Thoracic aorta (tissue), 2 donors: ENCODE results near the gene ANAPC7. TPM values are rescaled to one million over a fixed set of nuclear protein-coding genes. Genes with fewer than 3 reads are reported as not detected.
A peak's percentile ranks its signal among the peaks of the same experiment; 100 is the strongest.

Source experiments
- ATAC-seq: fragments of 150-250 bp; one replicate; pipeline ENCODE4 v1.8.0; 2017; ENCODE audit warnings: low read depth; ENCODE audit not compliant: insufficient number of reproducible peaks, low FRiP score
- DNase-seq: peaks from one replicate; pipeline ENCODE4 v3.0.0-alpha.2; 2020; ENCODE audit warnings: low spot score
- H3K27ac ChIP-seq, 2 donors: fragments of 200-600 bp; sonication (generic); 1 replicate in 1 of 2; 2 replicates in 1 of 2; pipeline ENCODE4 v1.5.1; 2016; ENCODE audit warnings: mild to moderate bottlenecking in 2 of 2, moderate library complexity in 2 of 2
- H3K27me3 ChIP-seq: fragments of 200-600 bp; sonication (generic); replicated peaks from 2 replicates; pipeline ENCODE4 v1.6.0; 2016; ENCODE audit warnings: mild to moderate bottlenecking; ENCODE audit not compliant: insufficient read depth
- H3K36me3 ChIP-seq: fragments of 200-600 bp; sonication (generic); one replicate; pipeline ENCODE4 v1.5.1; 2016
- H3K4me1 ChIP-seq, 2 donors: fragments of 200-600 bp; sonication (generic); 1 replicate in 1 of 2; 2 replicates in 1 of 2; pipeline versions ENCODE4 v1.5.1 to v1.6.0; 2016; ENCODE audit warnings: low read depth in 2 of 2, mild to moderate bottlenecking in 1 of 2; ENCODE audit not compliant: control insufficient read depth in 1 of 2
- H3K4me3 ChIP-seq: fragments of 200-600 bp; sonication (generic); 2 replicates; pipeline ENCODE4 v1.5.1; 2016; ENCODE audit warnings: mild to moderate bottlenecking
- H3K9me3 ChIP-seq: fragments of 200-600 bp; sonication (generic); 2 replicates; pipeline ENCODE4 v1.5.1; 2016
- total RNA-seq, 2 donors: library from RNA; depleted of rRNA; stranded (reverse); fragments of >200 nt; gene quantifications; one replicate each; pipeline versions ENCODE4 v1.1.0 to v1.2.3, GENCODE V29; 2016
- TF ChIP-seq, protein P1 (sequence below): fragments of 200-600 bp; sonication (generic); IDR thresholded peaks from one replicate; pipeline ENCODE4 v1.5.1; 2019; ENCODE audit warnings: antibody characterized with exemption

The ANAPC7 gene
- total RNA-seq, 2 donors from 2014 or later: 41.0 to 66.9 TPM

DNA sequence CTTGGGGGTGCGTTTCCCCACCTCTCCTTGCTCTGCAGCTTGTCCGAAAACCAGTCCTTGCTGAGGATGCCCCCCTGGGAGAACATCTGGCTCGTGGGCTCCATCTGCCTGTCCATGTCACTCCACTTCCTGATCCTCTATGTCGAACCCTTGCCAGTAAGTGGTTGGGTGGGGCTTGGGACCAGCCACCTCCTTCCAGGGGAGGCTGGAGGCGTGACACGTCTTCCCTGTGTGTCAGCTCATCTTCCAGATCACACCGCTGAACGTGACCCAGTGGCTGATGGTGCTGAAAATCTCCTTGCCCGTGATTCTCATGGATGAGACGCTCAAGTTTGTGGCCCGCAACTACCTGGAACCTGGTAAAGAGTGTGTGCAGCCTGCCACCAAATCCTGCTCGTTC lies 57.5 kb downstream of the ANAPC7 start:
- TF ChIP-seq, protein P1, sequence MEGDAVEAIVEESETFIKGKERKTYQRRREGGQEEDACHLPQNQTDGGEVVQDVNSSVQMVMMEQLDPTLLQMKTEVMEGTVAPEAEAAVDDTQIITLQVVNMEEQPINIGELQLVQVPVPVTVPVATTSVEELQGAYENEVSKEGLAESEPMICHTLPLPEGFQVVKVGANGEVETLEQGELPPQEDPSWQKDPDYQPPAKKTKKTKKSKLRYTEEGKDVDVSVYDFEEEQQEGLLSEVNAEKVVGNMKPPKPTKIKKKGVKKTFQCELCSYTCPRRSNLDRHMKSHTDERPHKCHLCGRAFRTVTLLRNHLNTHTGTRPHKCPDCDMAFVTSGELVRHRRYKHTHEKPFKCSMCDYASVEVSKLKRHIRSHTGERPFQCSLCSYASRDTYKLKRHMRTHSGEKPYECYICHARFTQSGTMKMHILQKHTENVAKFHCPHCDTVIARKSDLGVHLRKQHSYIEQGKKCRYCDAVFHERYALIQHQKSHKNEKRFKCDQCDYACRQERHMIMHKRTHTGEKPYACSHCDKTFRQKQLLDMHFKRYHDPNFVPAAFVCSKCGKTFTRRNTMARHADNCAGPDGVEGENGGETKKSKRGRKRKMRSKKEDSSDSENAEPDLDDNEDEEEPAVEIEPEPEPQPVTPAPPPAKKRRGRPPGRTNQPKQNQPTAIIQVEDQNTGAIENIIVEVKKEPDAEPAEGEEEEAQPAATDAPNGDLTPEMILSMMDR: no peak
- no peak overlapping the region for H3K4me3 ChIP-seq
- no peak for ATAC-seq
- H3K9me3 ChIP-seq: no peaks in the 10 kb centered on the region
- peaks cover 0 to 6% of the 10 kb centered on the region in 2 donors for H3K4me1 ChIP-seq
- H3K27me3 ChIP-seq: no peaks in the 10 kb centered on the region
- H3K27ac ChIP-seq: no peak overlapping the region
- peaks cover 81% of the 10 kb centered on the region for H3K36me3 ChIP-seq
- no peak for DNase-seq

DNA sequence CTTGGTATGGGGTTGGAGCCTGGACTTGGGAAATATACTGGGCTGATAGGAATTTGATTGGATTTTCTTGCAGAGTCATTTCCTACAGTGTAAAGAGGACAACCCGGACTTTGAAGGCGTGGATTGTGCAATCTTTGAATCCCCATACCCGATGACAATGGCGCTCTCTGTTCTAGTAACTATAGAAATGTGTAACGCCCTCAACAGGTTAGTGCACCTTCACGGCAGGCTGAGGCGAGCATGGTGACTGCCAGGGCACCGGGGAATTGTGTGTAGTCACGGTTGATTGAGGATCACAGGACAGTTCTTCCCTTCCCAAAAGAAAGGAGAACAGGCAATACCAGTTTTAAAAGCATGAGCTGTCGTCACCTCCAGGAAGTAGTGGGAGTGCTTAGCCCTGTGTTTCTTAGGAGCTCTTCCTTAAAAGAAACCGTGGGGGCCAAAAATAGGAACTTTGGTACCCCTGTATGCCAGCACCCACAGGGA lies 58.3 kb downstream of the ANAPC7 start:
- no peaks in the 10 kb centered on the region for H3K9me3 ChIP-seq
- H3K4me3 ChIP-seq: no peak overlapping the region
- TF ChIP-seq, protein P1: no peak
- DNase-seq: no peak
- peak; percentile 14 for ATAC-seq
- peak overlapping the region in 1 of 2 donors; percentile 54 for H3K27ac ChIP-seq
- H3K4me1 ChIP-seq: peaks cover 0 to 6% of the 10 kb centered on the region in 2 donors
- no peaks in the 10 kb centered on the region for H3K27me3 ChIP-seq
- peaks cover 83% of the 10 kb centered on the region for H3K36me3 ChIP-seq

DNA sequence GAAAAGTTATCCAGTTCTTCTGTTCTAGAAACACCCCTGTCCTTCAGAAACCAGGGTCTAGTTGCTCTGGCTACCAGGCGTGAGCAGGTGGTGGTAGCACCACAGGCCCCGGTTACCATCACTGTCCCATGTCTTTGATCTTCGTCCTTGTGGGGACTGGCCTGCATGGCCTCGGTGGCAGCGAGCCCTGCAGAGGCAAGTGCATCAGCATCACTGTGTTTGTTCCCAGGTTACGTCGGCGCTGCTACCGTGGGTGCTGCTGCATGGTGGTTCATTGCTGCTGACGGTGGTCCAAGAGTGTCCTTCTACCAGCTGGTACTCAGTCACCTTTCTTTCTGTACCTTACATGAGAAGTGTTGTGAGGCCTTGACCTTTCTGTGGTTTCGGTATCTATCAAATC lies 58.9 kb downstream of the ANAPC7 start:
- H3K4me1 ChIP-seq: peaks cover 0 to 6% of the 10 kb centered on the region in 2 donors
- TF ChIP-seq, protein P1: no peak
- no peaks in the 10 kb centered on the region for H3K27me3 ChIP-seq
- peaks cover 88% of the 10 kb centered on the region for H3K36me3 ChIP-seq
- no peak overlapping the region for H3K4me3 ChIP-seq
- DNase-seq: no peak
- ATAC-seq: no peak
- H3K27ac ChIP-seq: no peak overlapping the region
- H3K9me3 ChIP-seq: no peaks in the 10 kb centered on the region

DNA sequence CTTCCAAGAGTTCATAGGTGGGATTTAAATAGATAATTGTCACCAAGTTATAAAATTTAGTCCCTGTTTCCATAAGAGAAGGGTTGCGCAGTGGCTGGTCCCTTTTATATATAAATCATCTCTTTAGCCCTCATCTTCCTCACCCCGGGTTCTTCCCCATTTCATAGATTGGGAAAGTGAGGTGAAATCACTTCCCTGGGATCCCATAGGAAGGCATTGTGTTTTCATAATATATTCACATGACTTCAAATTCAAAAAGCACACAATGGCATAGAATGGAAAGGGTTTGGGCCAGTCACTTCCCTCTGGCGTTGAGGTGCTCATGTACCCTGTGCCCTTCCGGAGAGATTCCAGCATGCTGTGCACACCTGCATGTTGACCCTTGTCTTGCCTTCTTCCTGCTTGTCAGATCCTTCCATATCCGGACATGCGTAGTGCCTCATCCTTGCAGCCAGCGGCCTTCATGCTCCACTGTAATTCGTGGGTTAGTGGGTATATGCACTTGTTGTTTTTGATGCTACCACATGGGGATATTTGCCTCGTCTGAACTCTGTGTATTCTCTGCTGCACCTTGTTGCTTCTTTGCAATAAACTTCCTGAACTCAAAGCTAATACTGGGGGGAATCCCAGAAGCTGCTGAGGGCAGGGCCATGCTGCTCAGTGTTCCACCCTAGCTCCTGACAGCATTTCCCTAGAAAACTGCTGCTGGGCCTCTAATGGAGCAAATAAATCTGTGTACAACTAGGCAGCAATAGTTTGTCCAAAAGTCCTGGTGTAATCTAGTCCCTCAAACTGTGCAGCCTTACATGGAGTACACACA lies 59.6 kb downstream of the ANAPC7 start:
- H3K27ac ChIP-seq: no peak overlapping the region
- H3K27me3 ChIP-seq: no peaks in the 10 kb centered on the region
- H3K9me3 ChIP-seq: no peaks in the 10 kb centered on the region
- no peak for ATAC-seq
- no peak for DNase-seq
- no peaks in the 10 kb centered on the region for H3K4me1 ChIP-seq
- H3K36me3 ChIP-seq: peaks cover 90% of the 10 kb centered on the region
- TF ChIP-seq, protein P1: no peak
- H3K4me3 ChIP-seq: no peak overlapping the region

DNA sequence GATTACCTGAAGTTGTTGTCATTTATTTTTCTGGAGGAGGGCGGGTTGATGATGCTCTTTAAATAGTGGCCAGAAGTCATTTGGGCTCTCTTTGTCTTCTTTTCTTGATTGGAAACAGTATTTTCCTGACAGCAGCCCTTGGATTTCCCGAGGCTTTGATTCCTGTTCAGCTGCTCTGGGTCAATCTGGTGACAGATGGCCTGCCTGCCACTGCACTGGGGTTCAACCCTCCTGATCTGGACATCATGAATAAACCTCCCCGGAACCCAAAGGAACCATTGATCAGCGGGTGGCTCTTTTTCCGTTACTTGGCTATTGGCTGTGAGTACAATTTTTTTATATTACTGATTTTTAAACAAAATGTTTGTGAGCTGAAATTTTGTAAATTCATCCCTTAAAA lies 60.4 kb downstream of the ANAPC7 start:
- H3K36me3 ChIP-seq: peaks cover 90% of the 10 kb centered on the region
- DNase-seq: no peak
- TF ChIP-seq, protein P1: no peak
- H3K4me1 ChIP-seq: no peaks in the 10 kb centered on the region
- H3K27me3 ChIP-seq: no peaks in the 10 kb centered on the region
- no peak overlapping the region for H3K27ac ChIP-seq
- no peaks in the 10 kb centered on the region for H3K9me3 ChIP-seq
- no peak overlapping the region for H3K4me3 ChIP-seq
- ATAC-seq: no peak
